Fibroblast of peridontal ligament (primary cell): ENCODE results near the gene NSF.
"Not testable (repeated sequence)": the region's sequence is repeated elsewhere in the genome, so short reads cannot be mapped to it uniquely, and the experiment has no call there.

Experiments used
- DNase-seq: peaks from one replicate; pipeline ENCODE4 v3.0.0-alpha.2; 2010; ENCODE audit errors: extremely low read depth

NSF gene

GRCh38 chr17:46756081-46756735 lies 165.7 kb downstream of the NSF start:
- DNase-seq = no peak

- DNase-seq = no peak
These were observed 166.4 kb downstream of the NSF start for GRCh38 chr17:46756861-46757260.

- DNase-seq = not testable (repeated sequence)
These were observed 167.1 kb downstream of the NSF start for GRCh38 chr17:46757588-46757987.

GRCh38 chr17:46758614-46759013 lies 168.1 kb downstream of the NSF start:
- no peak for DNase-seq

GRCh38 chr17:46759141-46759540 lies 168.7 kb downstream of the NSF start:
- DNase-seq = no peak

- DNase-seq = no peak
These were observed 172.9 kb downstream of the NSF start for GRCh38 chr17:46763416-46763815.

- no peak for DNase-seq
These were observed 173.7 kb downstream of the NSF start for GRCh38 chr17:46764000-46764708.

GRCh38 chr17:46764709-46765401 lies 174.4 kb downstream of the NSF start:
- DNase-seq = no peak

GRCh38 chr17:46765453-46765852 lies 175.0 kb downstream of the NSF start:
- DNase-seq = no peak

GRCh38 chr17:46766493-46767491 lies 176.3 kb downstream of the NSF start:
- DNase-seq = no peak

- no peak for DNase-seq
These were observed 178.0 kb downstream of the NSF start for GRCh38 chr17:46768540-46768870.

GRCh38 chr17:46768896-46769295 lies 178.4 kb downstream of the NSF start:
- DNase-seq = not testable (repeated sequence)

GRCh38 chr17:46769531-46770438 lies 179.3 kb downstream of the NSF start:
- no peak for DNase-seq

- DNase-seq = no peak
These were observed 180.0 kb downstream of the NSF start for GRCh38 chr17:46770439-46770817.

- no peak for DNase-seq
These were observed 180.5 kb downstream of the NSF start for GRCh38 chr17:46770818-46771560.

GRCh38 chr17:46771561-46772474 lies 181.3 kb downstream of the NSF start:
- no peak for DNase-seq

GRCh38 chr17:46772475-46773220 lies 182.2 kb downstream of the NSF start:
- DNase-seq = no peak

GRCh38 chr17:46773221-46773605 lies 182.7 kb downstream of the NSF start:
- no peak for DNase-seq
